ENCODE results near the gene DNAJB14. TPM values are rescaled to one million over a fixed set of nuclear protein-coding genes. Genes with fewer than 3 reads are reported as not detected.

DNAJB14 gene
- total and polyA plus RNA-seq, 2 of the 4 experiments (the other 2 are of a cell fraction), result 12.9 to 15.6 TPM

DNA sequence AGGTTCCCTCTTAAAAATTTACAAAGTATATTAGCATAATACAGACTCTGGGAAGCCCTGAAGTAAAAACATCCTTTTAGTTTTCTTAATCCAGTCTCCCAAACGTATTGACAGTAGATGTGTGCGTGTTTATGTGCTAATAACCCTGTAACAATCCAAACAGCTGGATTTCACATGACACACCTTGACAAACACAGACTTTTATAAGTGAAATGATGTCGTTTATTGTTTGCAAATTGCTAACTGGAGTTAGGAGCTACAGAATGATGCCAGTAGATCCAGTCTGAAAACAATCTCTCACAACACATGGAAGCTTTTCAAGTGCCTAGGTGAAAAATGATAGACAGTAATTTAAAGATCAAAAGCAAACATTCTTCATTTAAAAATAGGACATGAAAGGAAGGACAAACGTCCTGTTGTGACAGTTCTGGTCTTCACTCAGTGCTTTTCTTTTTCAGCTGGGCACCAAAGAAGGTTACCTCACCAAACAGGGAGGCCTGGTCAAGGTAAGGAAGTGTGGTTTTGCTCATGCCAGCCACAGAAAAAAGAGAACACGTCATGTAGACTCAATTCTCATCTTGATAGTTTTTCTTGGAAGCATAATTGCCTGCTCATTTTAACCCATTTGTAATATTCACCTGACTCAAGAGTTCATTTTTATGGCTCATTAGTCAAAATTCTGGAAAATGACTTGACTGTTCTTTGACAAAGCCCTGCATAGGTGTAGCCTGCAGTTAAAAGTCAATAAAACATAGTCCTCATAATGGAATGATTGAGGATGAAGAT is 85.1 kb downstream of the DNAJB14 start:
- CTCF ChIA-PET, result no interaction called here
- no peak overlapping the region for H2AK5ac ChIP-seq (ENCODE audit: low read depth, low read length)
- ATAC-seq (ENCODE audit: low read depth) (no peak), DNase-seq (no peak)
- no peak overlapping the region for H3K4ac ChIP-seq (ENCODE audit: low read depth, low read length)
- H3K14ac ChIP-seq (replicated peaks; ENCODE audit: low read depth, low read length), result no peak overlapping the region
- H3K36me3 ChIP-seq (ENCODE audit: control insufficient read depth, insufficient read depth, low read length), result no peaks in the 10 kb centered on the region
- no peak overlapping the region for H2AK9ac ChIP-seq (replicated peaks; ENCODE audit: low read depth, low read length, poor library complexity)
- no peak overlapping the region for H3K4me3 ChIP-seq (ENCODE audit: insufficient read depth, low read depth, low read length)
- no peaks in the 10 kb centered on the region for H3K79me1 ChIP-seq (ENCODE audit: low read depth in 1 of 2, low read length in 2 of 2)
- H3K56ac ChIP-seq (ENCODE audit: extremely low read depth, insufficient read depth, low read length), result no peak overlapping the region
- no peak overlapping the region for H4K5ac ChIP-seq (ENCODE audit: low read depth, low read length)
- dilution Hi-C loops (cut with HindIII; ENCODE audit: low sequenced_read_pairs, unreplicated experiment), result no loop called here
- no TSS peak for BruUV-seq (replicated peaks)
- no CpG with 5 or more reads among the region's 5 CpGs for WGBS, 2 experiments (ENCODE audit: extremely low coverage in 2 of 2, insufficient read length in 1 of 2)
- in situ Hi-C loops (cut with MboI; ENCODE audit: low sequenced_read_pairs), result no loop called here
- no peaks in the 10 kb centered on the region for H4K20me1 ChIP-seq (ENCODE audit: insufficient read depth, low read length)
- no peak overlapping the region for H3K9ac ChIP-seq (ENCODE audit: low read depth, low read length)
- no peak overlapping the region for H3K27ac ChIP-seq (ENCODE audit: insufficient read depth, low read length)
- no peak overlapping the region for H2BK20ac ChIP-seq (ENCODE audit: low read depth, low read length)
- no peak overlapping the region for H2BK5ac ChIP-seq (ENCODE audit: low read depth, low read length, poor library complexity, severe bottlenecking)
- TF ChIP-seq RAD21 (IDR thresholded peaks at IDR 0.05; ENCODE audit: low read length), result no peak
- TF ChIP-seq MXI1 (IDR thresholded peaks at IDR 0.05; ENCODE audit: borderline replicate concordance, low read depth, low read length), result no peak
- TF ChIP-seq RCOR1 (IDR thresholded peaks at IDR 0.05; ENCODE audit: insufficient replicate concordance, low read length), result no peak
- no peak for TF ChIP-seq SMC3 (IDR thresholded peaks at IDR 0.05; ENCODE audit: low read depth, low read length)
- no peak for TF ChIP-seq CEBPB (IDR thresholded peaks at IDR 0.05; ENCODE audit: low read depth, low read length)
- no peak for TF ChIP-seq MAFK (IDR thresholded peaks at IDR 0.05; ENCODE audit: low read depth, low read length)
- no peak for TF ChIP-seq MAZ (IDR thresholded peaks at IDR 0.05; ENCODE audit: borderline replicate concordance, low read depth, low read length)
- H3K9me1 ChIP-seq (ENCODE audit: insufficient read depth, low read length), result no peaks in the 10 kb centered on the region
- no peaks in the 10 kb centered on the region for H3K9me3 ChIP-seq (ENCODE audit: control insufficient read depth, insufficient read depth, low read length)
- no peak overlapping the region for H4K91ac ChIP-seq (ENCODE audit: insufficient read depth, low read depth, low read length)
- peaks cover 14% of the 10 kb centered on the region for H3K27me3 ChIP-seq (ENCODE audit: control insufficient read depth, insufficient read depth, low read length)
- intact Hi-C loops (cut with micrococcal nuclease), result no loop called here
- H3K4me2 ChIP-seq (ENCODE audit: low read depth, low read length), result no peak overlapping the region
- POLR2A ChIA-PET (ENCODE audit: unreplicated experiment), result no interaction called here
- H3K18ac ChIP-seq (ENCODE audit: low read depth, low read length), result no peak overlapping the region
- H2BK15ac ChIP-seq (ENCODE audit: low read depth, low read length), result no peak overlapping the region
- H4K8ac ChIP-seq (ENCODE audit: low read depth in 2 of 2, low read length in 2 of 2), result no peak overlapping the region
- H2BK120ac ChIP-seq (ENCODE audit: low read depth, low read length), result no peak overlapping the region
- no peak overlapping the region for H2AFZ ChIP-seq (replicated peaks; ENCODE audit: low read length, poor library complexity)
- no peak overlapping the region for H3K23ac ChIP-seq (ENCODE audit: low read depth, low read length)
- no peaks in the 10 kb centered on the region for H3K4me1 ChIP-seq (ENCODE audit: control insufficient read depth, insufficient read depth, low read length)
